HepG2 (cell line): ENCODE data around the gene UBE2L6. TPM values are rescaled to one million over a fixed set of nuclear protein-coding genes. Genes with fewer than 3 reads are reported as not detected.

Experiments
- CCDC6 ChIP-seq: sonication (generic); formaldehyde crosslinking; IDR thresholded peaks from 2 replicates; pipeline ENCODE4 v1.8.1; 2022; ENCODE audit warnings: mild to moderate bottlenecking, missing genetic modification reagents, moderate library complexity
- CHD2 ChIP-seq: IDR thresholded peaks from 2 replicates; pipeline ENCODE4 v1.6.1; 2011; ENCODE audit warnings: low read depth, low read length, improper control_type of control experiment
- CREB1 ChIP-seq, 2 experiments: fragments of 450-650 bp in 1 of 2; IDR thresholded peaks; 2 replicates each; pipeline ENCODE4 v1.6.1; 2016 to 2017; ENCODE audit warnings: control low read depth in 1 of 2, mild to moderate bottlenecking in 1 of 2, missing compliant biosample characterization in 1 of 2, missing genetic modification characterization in 1 of 2
- GFI1 ChIP-seq: sonication (generic); formaldehyde crosslinking; IDR thresholded peaks from 2 replicates; pipeline ENCODE4 v1.5.0; 2020; ENCODE audit warnings: missing genetic modification reagents, mild to moderate bottlenecking, borderline replicate concordance
- HES4 ChIP-seq: sonication (generic); formaldehyde crosslinking; IDR thresholded peaks from 2 replicates; pipeline ENCODE4 v1.9.0; 2021; ENCODE audit warnings: mild to moderate bottlenecking, missing genetic modification reagents, borderline replicate concordance
- HOXA5 ChIP-seq: sonication (generic); formaldehyde crosslinking; IDR thresholded peaks from 2 replicates; pipeline ENCODE4 v1.4.0; 2020; ENCODE audit warnings: missing genetic modification reagents
- HOXA9 ChIP-seq: sonication (generic); formaldehyde crosslinking; IDR thresholded peaks from 2 replicates; pipeline ENCODE4 v1.8.1; 2022; ENCODE audit warnings: missing genetic modification reagents, mild to moderate bottlenecking, moderate library complexity, borderline replicate concordance
- NFIB ChIP-seq: sonication (generic); formaldehyde crosslinking; IDR thresholded peaks from 2 replicates; pipeline ENCODE4 v1.9.0; 2021; ENCODE audit warnings: missing genetic modification reagents, mild to moderate bottlenecking, borderline replicate concordance
- SP5 ChIP-seq: IDR thresholded peaks from 2 replicates; pipeline ENCODE4 v1.6.1; 2016; ENCODE audit warnings: low read depth, borderline replicate concordance
- ZFY ChIP-seq: sonication (generic); formaldehyde crosslinking; IDR thresholded peaks from 2 replicates; pipeline ENCODE4 v1.4.0; 2020; ENCODE audit warnings: missing genetic modification reagents
- ZNF124 ChIP-seq: sonication (generic); formaldehyde crosslinking; IDR thresholded peaks from 2 replicates; pipeline ENCODE4 v1.4.0; 2020; ENCODE audit warnings: missing genetic modification reagents
- ZNF263 ChIP-seq: sonication (generic); formaldehyde crosslinking; IDR thresholded peaks from 2 replicates; pipeline ENCODE4 v1.4.0; 2020; ENCODE audit warnings: missing genetic modification reagents
- ZNF264 ChIP-seq: sonication (generic); formaldehyde crosslinking; IDR thresholded peaks from 2 replicates; pipeline ENCODE4 v1.4.0; 2020; ENCODE audit warnings: missing genetic modification reagents
- ZNF530 ChIP-seq: sonication (generic); formaldehyde crosslinking; IDR thresholded peaks from 2 replicates; pipeline ENCODE4 v1.5.0; 2020; ENCODE audit warnings: low read depth, mild to moderate bottlenecking, missing genetic modification reagents
- ZNF547 ChIP-seq: sonication (generic); formaldehyde crosslinking; IDR thresholded peaks from 2 replicates; pipeline ENCODE4 v1.5.1; 2020; ENCODE audit warnings: mild to moderate bottlenecking, missing genetic modification reagents
- ZNF562 ChIP-seq: sonication (generic); formaldehyde crosslinking; IDR thresholded peaks from 2 replicates; pipeline ENCODE4 v1.8.0; 2022; ENCODE audit warnings: missing genetic modification reagents, borderline replicate concordance
- ZNF7 ChIP-seq: IDR thresholded peaks from 2 replicates; pipeline ENCODE4 v1.6.1; 2016; ENCODE audit warnings: missing biosample characterization, missing genetic modification reagents
- ZNF746 ChIP-seq: sonication (generic); formaldehyde crosslinking; IDR thresholded peaks from 2 replicates; pipeline ENCODE4 v1.8.0; 2022; ENCODE audit warnings: mild to moderate bottlenecking, missing genetic modification reagents
- ZNF766 ChIP-seq: sonication (generic); formaldehyde crosslinking; IDR thresholded peaks from 2 replicates; pipeline ENCODE4 v1.5.0; 2020; ENCODE audit warnings: missing genetic modification reagents, borderline replicate concordance
- polyA plus RNA-seq, 8 experiments: library from polyadenylated mRNA; depleted of rRNA in 3 of 8; stranded (reverse) in 7 of 8; unstranded in 1 of 8; fragments of >200 nt; fragmentation: Illumina TruSeq in 4 of 8; extraction: Trizol in 4 of 8; gene quantifications; 2 replicates each; pipeline versions ENCODE4 v1.2.1 to v1.2.3, GENCODE V29; 2011 to 2016; ENCODE audit warnings: low read depth in 4 of 8, missing spikeins in 1 of 8, mixed read lengths in 1 of 8; ENCODE audit not compliant: insufficient read depth in 1 of 8
- total RNA-seq, 5 experiments: library from RNA; depleted of rRNA; stranded (reverse); fragments of >200 nt; fragmentation: Illumina TruSeq; extraction: Trizol; gene quantifications; 2 replicates each; pipeline ENCODE4 v1.2.3, GENCODE V29; 2016; ENCODE audit warnings: low read depth in 1 of 5
- TF ChIP-seq, protein P1 (sequence below): sonication (generic); formaldehyde crosslinking; IDR thresholded peaks from 2 replicates; pipeline ENCODE4 v1.5.0; 2020; ENCODE audit warnings: mild to moderate bottlenecking, missing genetic modification reagents
- TF ChIP-seq, protein P2 (sequence below): sonication (generic); formaldehyde crosslinking; IDR thresholded peaks from 2 replicates; pipeline ENCODE4 v1.8.1; 2023; ENCODE audit warnings: mild to moderate bottlenecking, missing genetic modification reagents, borderline replicate concordance
- TF ChIP-seq, protein P3 (sequence below): fragments of 450-650 bp; IDR thresholded peaks from 2 replicates; pipeline ENCODE4 v1.6.1; 2016
- TF ChIP-seq, protein P4 (sequence below): sonication (generic); formaldehyde crosslinking; conservative IDR thresholded peaks from 2 replicates; pipeline ENCODE4 v1.4.0; 2020; ENCODE audit warnings: missing genetic modification reagents
- TF ChIP-seq, protein P5 (sequence below): sonication (generic); formaldehyde crosslinking; IDR thresholded peaks from 2 replicates; pipeline ENCODE4 v1.8.1; 2023; ENCODE audit warnings: missing genetic modification reagents, mild to moderate bottlenecking, borderline replicate concordance

UBE2L6 gene
- total and polyA plus RNA-seq, 2 of the 13 experiments (the other 11 are each of a cell fraction or from before 2014, with no cell fraction given): 30.3 to 30.4 TPM

DNA sequence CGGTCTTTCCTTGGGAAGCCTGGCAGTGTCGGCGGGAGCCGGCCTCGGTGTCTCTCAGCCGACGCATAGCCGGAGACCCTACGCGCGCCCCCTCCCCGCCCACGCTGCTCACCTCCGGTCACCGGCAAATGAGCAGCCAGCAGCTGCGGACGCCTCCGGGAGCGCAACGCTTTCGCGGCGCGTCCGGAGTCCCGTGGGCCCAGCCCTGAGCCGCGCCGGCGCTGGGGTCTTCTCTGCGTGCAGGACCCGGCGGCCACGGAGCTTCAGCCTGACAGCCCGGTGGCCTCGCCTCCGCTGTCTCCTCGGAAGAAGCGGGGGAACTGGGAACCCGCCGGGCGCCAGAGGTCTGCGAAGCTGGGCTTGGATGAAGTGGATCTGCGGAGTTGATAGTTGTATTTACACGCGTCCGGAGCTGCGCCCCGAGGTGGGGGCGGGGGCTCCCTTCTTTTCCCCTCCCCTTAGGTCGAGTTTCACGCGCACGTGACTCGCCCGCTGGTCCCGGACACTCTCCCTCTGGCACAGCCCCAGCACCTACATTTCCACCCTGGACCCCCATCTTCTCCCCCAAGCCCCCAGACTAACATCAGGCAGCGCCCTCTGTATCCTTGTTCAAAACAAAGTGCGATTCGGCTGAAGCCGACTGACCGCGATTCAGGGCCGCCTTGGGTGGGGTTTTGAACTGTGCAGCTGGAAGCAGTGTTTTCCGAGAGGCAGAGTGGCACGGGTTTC, 52.0 kb downstream of the UBE2L6 start, which contains the start of gene SLC43A1 (continued):
- TF ChIP-seq, protein P1, sequence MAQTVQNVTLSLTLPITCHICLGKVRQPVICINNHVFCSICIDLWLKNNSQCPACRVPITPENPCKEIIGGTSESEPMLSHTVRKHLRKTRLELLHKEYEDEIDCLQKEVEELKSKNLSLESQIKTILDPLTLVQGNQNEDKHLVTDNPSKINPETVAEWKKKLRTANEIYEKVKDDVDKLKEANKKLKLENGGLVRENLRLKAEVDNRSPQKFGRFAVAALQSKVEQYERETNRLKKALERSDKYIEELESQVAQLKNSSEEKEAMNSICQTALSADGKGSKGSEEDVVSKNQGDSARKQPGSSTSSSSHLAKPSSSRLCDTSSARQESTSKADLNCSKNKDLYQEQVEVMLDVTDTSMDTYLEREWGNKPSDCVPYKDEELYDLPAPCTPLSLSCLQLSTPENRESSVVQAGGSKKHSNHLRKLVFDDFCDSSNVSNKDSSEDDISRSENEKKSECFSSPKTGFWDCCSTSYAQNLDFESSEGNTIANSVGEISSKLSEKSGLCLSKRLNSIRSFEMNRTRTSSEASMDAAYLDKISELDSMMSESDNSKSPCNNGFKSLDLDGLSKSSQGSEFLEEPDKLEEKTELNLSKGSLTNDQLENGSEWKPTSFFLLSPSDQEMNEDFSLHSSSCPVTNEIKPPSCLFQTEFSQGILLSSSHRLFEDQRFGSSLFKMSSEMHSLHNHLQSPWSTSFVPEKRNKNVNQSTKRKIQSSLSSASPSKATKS (CRISPR knock-in tag): no peak
- TF ChIP-seq, protein P2, sequence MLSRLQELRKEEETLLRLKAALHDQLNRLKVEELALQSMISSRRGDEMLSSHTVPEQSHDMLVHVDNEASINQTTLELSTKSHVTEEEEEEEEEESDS (CRISPR knock-in tag): no peak
- TF ChIP-seq CHD2 (no peak), ZNF124 (no peak), ZNF547 (peak; percentile 49; the same call in 1 of the 2 replicates), ZNF746 (CRISPR knock-in tag) (peak; percentile 52; the same call in 1 of the 2 replicates), NFIB (CRISPR knock-in tag) (no peak), ZNF562 (CRISPR knock-in tag) (no peak), ZNF263 (CRISPR knock-in tag) (no peak), CCDC6 (CRISPR knock-in tag) (peak; percentile 53; the same call in 1 of the 2 replicates), ZFY (CRISPR knock-in tag) (peak; percentile 67), HOXA5 (peak; percentile 40; the same call in 1 of the 2 replicates), HES4 (CRISPR knock-in tag) (0 out of 2 replicates have a peak, but pooled peaks have one; percentile 15), CREB1 (IDR thresholded peaks at IDR 0.05) (no peak), CREB1 (CRISPR knock-in tag; IDR thresholded peaks at IDR 0.05) (no peak), GFI1 (CRISPR knock-in tag) (no peak), ZNF7 (CRISPR knock-in tag) (no peak), HOXA9 (CRISPR knock-in tag) (no peak), ZNF766 (CRISPR knock-in tag) (0 out of 2 replicates have a peak, but pooled peaks have one; percentile 44), SP5 (CRISPR knock-in tag) (peak; percentile 68; the same call in 1 of the 2 replicates), ZNF264 (CRISPR knock-in tag) (peak; percentile 41; the same call in 1 of the 2 replicates), ZNF530 (0 out of 2 replicates have a peak, but pooled peaks have one; percentile 70)
- TF ChIP-seq, protein P3, sequence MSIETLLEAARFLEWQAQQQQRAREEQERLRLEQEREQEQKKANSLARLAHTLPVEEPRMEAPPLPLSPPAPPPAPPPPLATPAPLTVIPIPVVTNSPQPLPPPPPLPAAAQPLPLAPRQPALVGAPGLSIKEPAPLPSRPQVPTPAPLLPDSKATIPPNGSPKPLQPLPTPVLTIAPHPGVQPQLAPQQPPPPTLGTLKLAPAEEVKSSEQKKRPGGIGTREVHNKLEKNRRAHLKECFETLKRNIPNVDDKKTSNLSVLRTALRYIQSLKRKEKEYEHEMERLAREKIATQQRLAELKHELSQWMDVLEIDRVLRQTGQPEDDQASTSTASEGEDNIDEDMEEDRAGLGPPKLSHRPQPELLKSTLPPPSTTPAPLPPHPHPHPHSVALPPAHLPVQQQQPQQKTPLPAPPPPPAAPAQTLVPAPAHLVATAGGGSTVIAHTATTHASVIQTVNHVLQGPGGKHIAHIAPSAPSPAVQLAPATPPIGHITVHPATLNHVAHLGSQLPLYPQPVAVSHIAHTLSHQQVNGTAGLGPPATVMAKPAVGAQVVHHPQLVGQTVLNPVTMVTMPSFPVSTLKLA: peak; percentile 14; the same call in 1 of the 2 replicates
- TF ChIP-seq, protein P4, sequence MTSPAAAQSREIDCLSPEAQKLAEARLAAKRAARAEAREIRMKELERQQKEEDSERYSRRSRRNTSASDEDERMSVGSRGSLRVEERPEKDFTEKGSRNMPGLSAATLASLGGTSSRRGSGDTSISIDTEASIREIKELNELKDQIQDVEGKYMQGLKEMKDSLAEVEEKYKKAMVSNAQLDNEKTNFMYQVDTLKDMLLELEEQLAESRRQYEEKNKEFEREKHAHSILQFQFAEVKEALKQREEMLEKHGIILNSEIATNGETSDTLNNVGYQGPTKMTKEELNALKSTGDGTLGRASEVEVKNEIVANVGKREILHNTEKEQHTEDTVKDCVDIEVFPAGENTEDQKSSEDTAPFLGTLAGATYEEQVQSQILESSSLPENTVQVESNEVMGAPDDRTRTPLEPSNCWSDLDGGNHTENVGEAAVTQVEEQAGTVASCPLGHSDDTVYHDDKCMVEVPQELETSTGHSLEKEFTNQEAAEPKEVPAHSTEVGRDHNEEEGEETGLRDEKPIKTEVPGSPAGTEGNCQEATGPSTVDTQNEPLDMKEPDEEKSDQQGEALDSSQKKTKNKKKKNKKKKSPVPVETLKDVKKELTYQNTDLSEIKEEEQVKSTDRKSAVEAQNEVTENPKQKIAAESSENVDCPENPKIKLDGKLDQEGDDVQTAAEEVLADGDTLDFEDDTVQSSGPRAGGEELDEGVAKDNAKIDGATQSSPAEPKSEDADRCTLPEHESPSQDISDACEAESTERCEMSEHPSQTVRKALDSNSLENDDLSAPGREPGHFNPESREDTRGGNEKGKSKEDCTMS (CRISPR knock-in tag): no peak
- TF ChIP-seq, protein P5, sequence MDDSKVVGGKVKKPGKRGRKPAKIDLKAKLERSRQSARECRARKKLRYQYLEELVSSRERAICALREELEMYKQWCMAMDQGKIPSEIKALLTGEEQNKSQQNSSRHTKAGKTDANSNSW (CRISPR knock-in tag): no peak
